ENCODE results near the gene SP1. TPM values are rescaled to one million over a fixed set of nuclear protein-coding genes. Genes with fewer than 3 reads are reported as not detected.
"Not testable (repeated sequence)": the region's sequence is repeated elsewhere in the genome, so short reads cannot be mapped to it uniquely, and the experiment has no call there.

SP1 gene
- total RNA-seq, 1 donor, result 53.6 TPM

- H3K4me1 ChIP-seq (ENCODE audit: insufficient read depth, low read length), result peaks cover 27% of the 10 kb centered on the region
- H3K4me3 ChIP-seq (ENCODE audit: low read length); H3K9me3 ChIP-seq (ENCODE audit: low read depth, low read length); H3K27me3 ChIP-seq (ENCODE audit: insufficient read depth, low read length): not testable (repeated sequence)
These were observed 35.9 kb downstream of the SP1 start for GRCh38 chr12:53415752-53416389.

GRCh38 chr12:53417291-53417816, 37.4 kb downstream of the SP1 start:
- H3K4me1 ChIP-seq (ENCODE audit: insufficient read depth, low read length), result peaks cover 26% of the 10 kb centered on the region
- not testable (repeated sequence) for H3K4me3 ChIP-seq (ENCODE audit: low read length); H3K27me3 ChIP-seq (ENCODE audit: insufficient read depth, low read length); H3K9me3 ChIP-seq (ENCODE audit: low read depth, low read length)

- H3K4me3 ChIP-seq (ENCODE audit: low read length), result no peak overlapping the region
- H3K4me1 ChIP-seq (ENCODE audit: insufficient read depth, low read length), result peaks cover 21% of the 10 kb centered on the region
These were observed 38.2 kb downstream of the SP1 start for GRCh38 chr12:53418221-53418620.

GRCh38 chr12:53419756-53420155, 39.8 kb downstream of the SP1 start:
- Histone ChIP-seq H3K27me3 (ENCODE audit: insufficient read depth, low read length) (no peaks in the 10 kb centered on the region), H3K9me3 (ENCODE audit: low read depth, low read length) (no peaks in the 10 kb centered on the region), H3K4me3 (ENCODE audit: low read length) (no peak overlapping the region), H3K4me1 (ENCODE audit: insufficient read depth, low read length) (peaks cover 21% of the 10 kb centered on the region)

More at GRCh38 chr12:53418221-53418620, 38.2 kb downstream of the SP1 start:
- Histone ChIP-seq H3K9me3 (ENCODE audit: low read depth, low read length) (no peaks in the 10 kb centered on the region), H3K27me3 (ENCODE audit: insufficient read depth, low read length) (no peaks in the 10 kb centered on the region)

- not testable (repeated sequence) for H3K4me3 ChIP-seq (ENCODE audit: low read length); H3K9me3 ChIP-seq (ENCODE audit: low read depth, low read length); H3K27me3 ChIP-seq (ENCODE audit: insufficient read depth, low read length)
- H3K4me1 ChIP-seq (ENCODE audit: insufficient read depth, low read length), result peaks cover 16% of the 10 kb centered on the region
These were observed 42.3 kb downstream of the SP1 start for GRCh38 chr12:53422247-53422646.

GRCh38 chr12:53423597-53423996, 43.6 kb downstream of the SP1 start, which contains the start of gene AMHR2:
TSS of gene AMHR2 (plus strand) at chr12:53423855. CDS start at chr12:53423935, 80 bp downstream.
- Histone ChIP-seq H3K9me3 (ENCODE audit: low read depth, low read length) (no peaks in the 10 kb centered on the region), H3K4me3 (ENCODE audit: low read length) (no peak within 1 kb of the TSS), H3K27me3 (ENCODE audit: insufficient read depth, low read length) (no peaks in the 10 kb centered on the region), H3K4me1 (ENCODE audit: insufficient read depth, low read length) (peaks cover 5% of the 10 kb centered on the region)

GRCh38 chr12:53424626-53425514, 44.9 kb downstream of the SP1 start:
- H3K4me3 ChIP-seq (ENCODE audit: low read length), result no peak overlapping the region
- no peaks in the 10 kb centered on the region for H3K9me3 ChIP-seq (ENCODE audit: low read depth, low read length)
- peaks cover 5% of the 10 kb centered on the region for H3K4me1 ChIP-seq (ENCODE audit: insufficient read depth, low read length)
- no peaks in the 10 kb centered on the region for H3K27me3 ChIP-seq (ENCODE audit: insufficient read depth, low read length)

- Histone ChIP-seq H3K9me3 (ENCODE audit: low read depth, low read length) (no peaks in the 10 kb centered on the region), H3K27me3 (ENCODE audit: insufficient read depth, low read length) (no peaks in the 10 kb centered on the region), H3K4me3 (ENCODE audit: low read length) (no peak overlapping the region), H3K4me1 (ENCODE audit: insufficient read depth, low read length) (peaks cover 5% of the 10 kb centered on the region)
These were observed 45.7 kb downstream of the SP1 start for GRCh38 chr12:53425515-53426150.

GRCh38 chr12:53427905-53428594, 48.1 kb downstream of the SP1 start:
- Histone ChIP-seq H3K9me3 (ENCODE audit: low read depth, low read length) (no peaks in the 10 kb centered on the region), H3K4me3 (ENCODE audit: low read length) (no peak overlapping the region), H3K4me1 (ENCODE audit: insufficient read depth, low read length) (no peaks in the 10 kb centered on the region), H3K27me3 (ENCODE audit: insufficient read depth, low read length) (no peaks in the 10 kb centered on the region)

GRCh38 chr12:53428741-53429140, 48.8 kb downstream of the SP1 start:
- Histone ChIP-seq H3K4me1 (ENCODE audit: insufficient read depth, low read length) (no peaks in the 10 kb centered on the region), H3K4me3 (ENCODE audit: low read length) (no peak overlapping the region), H3K27me3 (ENCODE audit: insufficient read depth, low read length) (no peaks in the 10 kb centered on the region), H3K9me3 (ENCODE audit: low read depth, low read length) (no peaks in the 10 kb centered on the region)

GRCh38 chr12:53430116-53430515, 50.1 kb downstream of the SP1 start:
- Histone ChIP-seq H3K4me1 (ENCODE audit: insufficient read depth, low read length) (no peaks in the 10 kb centered on the region), H3K27me3 (ENCODE audit: insufficient read depth, low read length) (no peaks in the 10 kb centered on the region), H3K9me3 (ENCODE audit: low read depth, low read length) (no peaks in the 10 kb centered on the region), H3K4me3 (ENCODE audit: low read length) (no peak overlapping the region)

GRCh38 chr12:53431187-53431586, 51.2 kb downstream of the SP1 start:
- no peaks in the 10 kb centered on the region for H3K27me3 ChIP-seq (ENCODE audit: insufficient read depth, low read length)
- H3K4me3 ChIP-seq (ENCODE audit: low read length), result no peak overlapping the region
- H3K4me1 ChIP-seq (ENCODE audit: insufficient read depth, low read length), result no peaks in the 10 kb centered on the region
- H3K9me3 ChIP-seq (ENCODE audit: low read depth, low read length), result no peaks in the 10 kb centered on the region

- H3K4me3 ChIP-seq (ENCODE audit: low read length); H3K4me1 ChIP-seq (ENCODE audit: insufficient read depth, low read length); H3K27me3 ChIP-seq (ENCODE audit: insufficient read depth, low read length); H3K9me3 ChIP-seq (ENCODE audit: low read depth, low read length): not testable (repeated sequence)
These were observed 55.4 kb downstream of the SP1 start for GRCh38 chr12:53435326-53435725.

GRCh38 chr12:53439582-53439981, 59.6 kb downstream of the SP1 start:
- H3K4me3 ChIP-seq (ENCODE audit: low read length); H3K9me3 ChIP-seq (ENCODE audit: low read depth, low read length); H3K27me3 ChIP-seq (ENCODE audit: insufficient read depth, low read length): not testable (repeated sequence)
- peaks cover 30% of the 10 kb centered on the region for H3K4me1 ChIP-seq (ENCODE audit: insufficient read depth, low read length)
